Measurements from ENCODE around the gene CBY1.

- TF ChIP-seq, protein P1, sequence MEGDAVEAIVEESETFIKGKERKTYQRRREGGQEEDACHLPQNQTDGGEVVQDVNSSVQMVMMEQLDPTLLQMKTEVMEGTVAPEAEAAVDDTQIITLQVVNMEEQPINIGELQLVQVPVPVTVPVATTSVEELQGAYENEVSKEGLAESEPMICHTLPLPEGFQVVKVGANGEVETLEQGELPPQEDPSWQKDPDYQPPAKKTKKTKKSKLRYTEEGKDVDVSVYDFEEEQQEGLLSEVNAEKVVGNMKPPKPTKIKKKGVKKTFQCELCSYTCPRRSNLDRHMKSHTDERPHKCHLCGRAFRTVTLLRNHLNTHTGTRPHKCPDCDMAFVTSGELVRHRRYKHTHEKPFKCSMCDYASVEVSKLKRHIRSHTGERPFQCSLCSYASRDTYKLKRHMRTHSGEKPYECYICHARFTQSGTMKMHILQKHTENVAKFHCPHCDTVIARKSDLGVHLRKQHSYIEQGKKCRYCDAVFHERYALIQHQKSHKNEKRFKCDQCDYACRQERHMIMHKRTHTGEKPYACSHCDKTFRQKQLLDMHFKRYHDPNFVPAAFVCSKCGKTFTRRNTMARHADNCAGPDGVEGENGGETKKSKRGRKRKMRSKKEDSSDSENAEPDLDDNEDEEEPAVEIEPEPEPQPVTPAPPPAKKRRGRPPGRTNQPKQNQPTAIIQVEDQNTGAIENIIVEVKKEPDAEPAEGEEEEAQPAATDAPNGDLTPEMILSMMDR (IDR thresholded peaks at IDR 0.05 in 8 of 11, conservative IDR thresholded peaks at IDR 0.05 in 3 of 11) = no peak
- TF ChIP-seq POLR2A (IDR thresholded peaks at IDR 0.05) (no peak), POLR2AphosphoS5 (IDR thresholded peaks at IDR 0.05) (no peak)
Observed at GRCh38 chr22:38655519-38656255, 751 bp upstream of the CBY1 start.
